Esophagus muscularis mucosa (tissue), 3 donors: Measurements from ENCODE around the gene TJAP1.

ENCODE experiments used
- POLR2A ChIP-seq: fragments of 450-650 bp; IDR thresholded peaks from one replicate; pipeline ENCODE4 v1.6.1; 2017; ENCODE audit warnings: antibody characterized with exemption, moderate library complexity, mild to moderate bottlenecking, low read depth
- POLR2AphosphoS5 ChIP-seq, 2 donors: sonication (generic); formaldehyde crosslinking; IDR thresholded peaks; one replicate each; pipeline ENCODE4 v1.6.1; 2017; ENCODE audit warnings: antibody characterized with exemption in 2 of 2
- TF ChIP-seq, protein P1 (sequence below), 3 experiments: fragments of 200-600 bp in 2 of 3; fragments of 450-650 bp in 1 of 3; sonication (generic) in 2 of 3; IDR thresholded peaks; one replicate each; pipeline ENCODE4 v1.5.1; 2017 to 2019; ENCODE audit warnings: antibody characterized with exemption in 3 of 3, mild to moderate bottlenecking in 2 of 3, moderate library complexity in 1 of 3

DNA sequence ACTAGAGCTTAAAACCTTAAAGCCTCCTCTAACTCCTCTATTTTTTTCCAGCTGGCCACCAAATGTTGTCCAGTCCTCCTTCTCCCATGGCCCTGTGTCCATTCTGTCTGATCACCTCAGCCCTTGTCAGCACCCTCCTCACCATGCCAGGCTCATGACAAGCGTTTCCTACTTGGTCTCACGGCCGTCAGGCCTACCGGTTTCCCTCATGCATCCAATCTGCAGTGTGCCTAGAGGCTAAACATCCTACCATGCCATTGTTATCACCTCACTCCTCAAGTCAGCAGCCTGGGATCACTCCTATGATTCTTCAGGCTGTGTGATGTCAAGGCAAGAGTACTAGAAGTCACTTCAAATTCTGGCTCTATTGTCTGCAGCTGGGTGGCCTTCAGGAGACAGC lies 9.6 kb upstream of the TJAP1 start:
- TF ChIP-seq, protein P1, sequence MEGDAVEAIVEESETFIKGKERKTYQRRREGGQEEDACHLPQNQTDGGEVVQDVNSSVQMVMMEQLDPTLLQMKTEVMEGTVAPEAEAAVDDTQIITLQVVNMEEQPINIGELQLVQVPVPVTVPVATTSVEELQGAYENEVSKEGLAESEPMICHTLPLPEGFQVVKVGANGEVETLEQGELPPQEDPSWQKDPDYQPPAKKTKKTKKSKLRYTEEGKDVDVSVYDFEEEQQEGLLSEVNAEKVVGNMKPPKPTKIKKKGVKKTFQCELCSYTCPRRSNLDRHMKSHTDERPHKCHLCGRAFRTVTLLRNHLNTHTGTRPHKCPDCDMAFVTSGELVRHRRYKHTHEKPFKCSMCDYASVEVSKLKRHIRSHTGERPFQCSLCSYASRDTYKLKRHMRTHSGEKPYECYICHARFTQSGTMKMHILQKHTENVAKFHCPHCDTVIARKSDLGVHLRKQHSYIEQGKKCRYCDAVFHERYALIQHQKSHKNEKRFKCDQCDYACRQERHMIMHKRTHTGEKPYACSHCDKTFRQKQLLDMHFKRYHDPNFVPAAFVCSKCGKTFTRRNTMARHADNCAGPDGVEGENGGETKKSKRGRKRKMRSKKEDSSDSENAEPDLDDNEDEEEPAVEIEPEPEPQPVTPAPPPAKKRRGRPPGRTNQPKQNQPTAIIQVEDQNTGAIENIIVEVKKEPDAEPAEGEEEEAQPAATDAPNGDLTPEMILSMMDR (IDR thresholded peaks at IDR 0.05) = no peak
- TF ChIP-seq POLR2A (no peak), POLR2AphosphoS5 (IDR thresholded peaks at IDR 0.05) (no peak)
